ENCODE measurements around the gene PDE6D. TPM values are rescaled to one million over a fixed set of nuclear protein-coding genes. Genes with fewer than 3 reads are reported as not detected.

PDE6D gene
- total and polyA plus RNA-seq, 2 experiments from 2014 or later, result 35.2 to 55.6 TPM

DNA sequence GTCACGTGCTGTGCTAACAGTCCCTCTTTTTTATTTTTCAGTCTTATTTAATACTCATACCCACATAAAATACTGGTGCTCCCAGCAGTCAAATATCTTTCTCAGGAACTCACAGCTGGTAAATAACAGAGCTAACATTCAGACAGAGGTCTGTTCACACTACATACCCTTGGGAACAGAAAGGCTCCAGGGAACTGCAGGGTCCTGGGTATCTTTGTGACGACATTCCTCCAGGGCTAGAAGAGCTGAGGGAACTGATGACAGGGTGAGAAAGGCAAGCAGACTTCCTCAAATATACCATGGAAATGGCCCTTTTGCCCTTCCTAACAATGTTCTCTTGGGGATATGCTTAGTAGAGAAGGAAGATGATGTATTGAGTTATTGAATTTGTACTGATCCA lies 19.3 kb downstream of the PDE6D start (continued):
- TF ChIP-seq, protein P1, sequence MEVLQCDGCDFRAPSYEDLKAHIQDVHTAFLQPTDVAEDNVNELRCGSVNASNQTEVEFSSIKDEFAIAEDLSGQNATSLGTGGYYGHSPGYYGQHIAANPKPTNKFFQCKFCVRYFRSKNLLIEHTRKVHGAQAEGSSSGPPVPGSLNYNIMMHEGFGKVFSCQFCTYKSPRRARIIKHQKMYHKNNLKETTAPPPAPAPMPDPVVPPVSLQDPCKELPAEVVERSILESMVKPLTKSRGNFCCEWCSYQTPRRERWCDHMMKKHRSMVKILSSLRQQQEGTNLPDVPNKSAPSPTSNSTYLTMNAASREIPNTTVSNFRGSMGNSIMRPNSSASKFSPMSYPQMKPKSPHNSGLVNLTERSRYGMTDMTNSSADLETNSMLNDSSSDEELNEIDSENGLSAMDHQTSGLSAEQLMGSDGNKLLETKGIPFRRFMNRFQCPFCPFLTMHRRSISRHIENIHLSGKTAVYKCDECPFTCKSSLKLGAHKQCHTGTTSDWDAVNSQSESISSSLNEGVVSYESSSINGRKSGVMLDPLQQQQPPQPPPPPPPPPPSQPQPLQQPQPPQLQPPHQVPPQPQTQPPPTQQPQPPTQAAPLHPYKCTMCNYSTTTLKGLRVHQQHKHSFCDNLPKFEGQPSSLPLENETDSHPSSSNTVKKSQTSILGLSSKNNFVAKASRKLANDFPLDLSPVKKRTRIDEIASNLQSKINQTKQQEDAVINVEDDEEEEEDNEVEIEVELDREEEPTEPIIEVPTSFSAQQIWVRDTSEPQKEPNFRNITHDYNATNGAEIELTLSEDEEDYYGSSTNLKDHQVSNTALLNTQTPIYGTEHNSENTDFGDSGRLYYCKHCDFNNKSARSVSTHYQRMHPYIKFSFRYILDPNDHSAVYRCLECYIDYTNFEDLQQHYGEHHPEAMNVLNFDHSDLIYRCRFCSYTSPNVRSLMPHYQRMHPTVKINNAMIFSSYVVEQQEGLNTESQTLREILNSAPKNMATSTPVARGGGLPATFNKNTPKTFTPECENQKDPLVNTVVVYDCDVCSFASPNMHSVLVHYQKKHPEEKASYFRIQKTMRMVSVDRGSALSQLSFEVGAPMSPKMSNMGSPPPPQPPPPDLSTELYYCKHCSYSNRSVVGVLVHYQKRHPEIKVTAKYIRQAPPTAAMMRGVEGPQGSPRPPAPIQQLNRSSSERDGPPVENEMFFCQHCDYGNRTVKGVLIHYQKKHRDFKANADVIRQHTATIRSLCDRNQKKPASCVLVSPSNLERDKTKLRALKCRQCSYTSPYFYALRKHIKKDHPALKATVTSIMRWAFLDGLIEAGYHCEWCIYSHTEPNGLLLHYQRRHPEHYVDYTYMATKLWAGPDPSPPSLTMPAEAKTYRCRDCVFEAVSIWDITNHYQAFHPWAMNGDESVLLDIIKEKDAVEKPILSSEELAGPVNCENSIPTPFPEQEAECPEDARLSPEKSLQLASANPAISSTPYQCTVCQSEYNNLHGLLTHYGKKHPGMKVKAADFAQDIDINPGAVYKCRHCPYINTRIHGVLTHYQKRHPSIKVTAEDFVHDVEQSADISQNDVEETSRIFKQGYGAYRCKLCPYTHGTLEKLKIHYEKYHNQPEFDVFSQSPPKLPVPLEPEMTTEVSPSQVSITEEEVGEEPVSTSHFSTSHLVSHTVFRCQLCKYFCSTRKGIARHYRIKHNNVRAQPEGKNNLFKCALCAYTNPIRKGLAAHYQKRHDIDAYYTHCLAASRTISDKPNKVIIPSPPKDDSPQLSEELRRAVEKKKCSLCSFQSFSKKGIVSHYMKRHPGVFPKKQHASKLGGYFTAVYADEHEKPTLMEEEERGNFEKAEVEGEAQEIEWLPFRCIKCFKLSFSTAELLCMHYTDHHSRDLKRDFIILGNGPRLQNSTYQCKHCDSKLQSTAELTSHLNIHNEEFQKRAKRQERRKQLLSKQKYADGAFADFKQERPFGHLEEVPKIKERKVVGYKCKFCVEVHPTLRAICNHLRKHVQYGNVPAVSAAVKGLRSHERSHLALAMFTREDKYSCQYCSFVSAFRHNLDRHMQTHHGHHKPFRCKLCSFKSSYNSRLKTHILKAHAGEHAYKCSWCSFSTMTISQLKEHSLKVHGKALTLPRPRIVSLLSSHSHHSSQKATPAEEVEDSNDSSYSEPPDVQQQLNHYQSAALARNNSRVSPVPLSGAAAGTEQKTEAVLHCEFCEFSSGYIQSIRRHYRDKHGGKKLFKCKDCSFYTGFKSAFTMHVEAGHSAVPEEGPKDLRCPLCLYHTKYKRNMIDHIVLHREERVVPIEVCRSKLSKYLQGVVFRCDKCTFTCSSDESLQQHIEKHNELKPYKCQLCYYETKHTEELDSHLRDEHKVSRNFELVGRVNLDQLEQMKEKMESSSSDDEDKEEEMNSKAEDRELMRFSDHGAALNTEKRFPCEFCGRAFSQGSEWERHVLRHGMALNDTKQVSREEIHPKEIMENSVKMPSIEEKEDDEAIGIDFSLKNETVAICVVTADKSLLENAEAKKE (CRISPR knock-in tag; IDR thresholded peaks at IDR 0.05), result no peak
- TF ChIP-seq EZH2 (IDR thresholded peaks at IDR 0.05; ENCODE audit: low read depth, unreplicated experiment) (no peak), REST (IDR thresholded peaks at IDR 0.05; ENCODE audit: unreplicated experiment) (no peak), ZNF331 (CRISPR knock-in tag; IDR thresholded peaks at IDR 0.05; ENCODE audit: low read depth) (no peak)

- Histone ChIP-seq H3K79me2 (replicated peaks; ENCODE audit: insufficient read depth) (no peaks in the 10 kb centered on the region), H3K9me2 (ENCODE audit: insufficient read depth) (no peaks in the 10 kb centered on the region; the same call in 1 of the 2 replicates), H4K20me1 (replicated peaks; ENCODE audit: insufficient read depth) (no peaks in the 10 kb centered on the region), H3K4me3 (no peak overlapping the region), H2AFZ (no peak overlapping the region), H3K27me3 (ENCODE audit: insufficient read depth) (no peaks in the 10 kb centered on the region), H3K27ac (ENCODE audit: low read depth) (no peak overlapping the region), H3K36me3 (ENCODE audit: insufficient read depth) (no peaks in the 10 kb centered on the region; the same call in 1 of the 2 replicates), H3F3A (replicated peaks; ENCODE audit: low read depth) (no peaks in the 10 kb centered on the region), H3K4me1 (ENCODE audit: insufficient read depth) (no peaks in the 10 kb centered on the region), H3K4me2 (no peak overlapping the region)
- no peak for DNase-seq (ENCODE audit: low spot score)
- no peak overlapping the region for H3K4me3 Mint-ChIP-seq
- H3K4me1 Mint-ChIP-seq, result no peaks in the 10 kb centered on the region; the same call in 2 of the 3 replicates
- no peak for ATAC-seq
- H3K36me3 Mint-ChIP-seq (ENCODE audit: low read depth), result no peaks in the 10 kb centered on the region
- H3K27me3 Mint-ChIP-seq (ENCODE audit: insufficient read depth, low read depth, poor library complexity), result no peaks in the 10 kb centered on the region
- H3K27ac Mint-ChIP-seq, result no peak overlapping the region
- H3K9me3 Mint-ChIP-seq, result no peaks in the 10 kb centered on the region
- TF ChIP-seq REST (IDR thresholded peaks at IDR 0.05; ENCODE audit: unreplicated experiment) (no peak), ETS1 (IDR thresholded peaks at IDR 0.05) (no peak), JUNB (IDR thresholded peaks at IDR 0.05; ENCODE audit: unreplicated experiment) (no peak), EZH2 (IDR thresholded peaks at IDR 0.05; ENCODE audit: low read depth, unreplicated experiment) (no peak), ZNF114 (CRISPR knock-in tag; IDR thresholded peaks at IDR 0.05) (no peak), NANOG (IDR thresholded peaks at IDR 0.05; ENCODE audit: borderline replicate concordance) (no peak)
These were observed 29.0 kb downstream of the PDE6D start for GRCh38 chr2:231752061-231752460.

Data from GM23338 (cell line).